GM12878 (cell line): ENCODE results near the gene DAB2.

ENCODE experiments used
- CTCF ChIP-seq, 3 experiments: IDR thresholded peaks in 2 of 3; conservative IDR thresholded peaks in 1 of 3; 2 replicates each; pipeline ENCODE4 v1.5.1; 2011; ENCODE audit warnings: low read depth in 3 of 3, low read length in 3 of 3, mild to moderate bottlenecking in 3 of 3, control low read depth in 2 of 3, moderate library complexity in 2 of 3, inconsistent platforms in 1 of 3, mixed read lengths in 1 of 3; ENCODE audit not compliant: control insufficient read depth in 2 of 3, insufficient read depth in 1 of 3; ENCODE audit errors: extremely low read depth in 1 of 3
- POLR2A ChIP-seq: IDR thresholded peaks from 2 replicates; pipeline ENCODE4 v1.6.1; 2011; ENCODE audit warnings: low read depth, mild to moderate bottlenecking, low read length
- POLR2AphosphoS5 ChIP-seq: IDR thresholded peaks from 2 replicates; pipeline ENCODE4 v1.6.1; 2011; ENCODE audit warnings: mild to moderate bottlenecking, low read length, inconsistent platforms
- ZNF217 ChIP-seq: fragments of 450-650 bp; IDR thresholded peaks from 2 replicates; pipeline ENCODE4 v1.6.1; 2017; ENCODE audit warnings: antibody characterized with exemption, mild to moderate bottlenecking

- TF ChIP-seq CTCF (IDR thresholded peaks at IDR 0.05 in 2 of 3, conservative IDR thresholded peaks at IDR 0.05 in 1 of 3; ENCODE audit: control insufficient read depth in 2 of 3, extremely low read depth in 1 of 3, insufficient read depth in 1 of 3, low read depth in 3 of 3, low read length in 3 of 3), result no peak
- TF ChIP-seq ZNF217, result no peak
- TF ChIP-seq POLR2AphosphoS5, result no peak
- TF ChIP-seq POLR2A, result no peak
These were observed 17.1 kb upstream of the DAB2 start for GRCh38 chr5:39441838-39442237.
